Loucy (cell line): ENCODE results near the gene FCGR2B.
"Not testable (repeated sequence)": the region's sequence is repeated elsewhere in the genome, so short reads cannot be mapped to it uniquely, and the experiment has no call there.

Experiments
- H2AFZ ChIP-seq: fragments of 200-600 bp; sonication (generic); 2 replicates; pipeline ENCODE4 v1.6.0; 2016; ENCODE audit warnings: antibody characterized with exemption, mild to moderate bottlenecking, low read length, moderate library complexity
- H3F3A ChIP-seq: fragments of 200-600 bp; 2 replicates; pipeline ENCODE4 v1.6.0; 2016; ENCODE audit warnings: antibody characterized with exemption, low read depth, mild to moderate bottlenecking
- H3K27me3 ChIP-seq: fragments of 200-600 bp; sonication (generic); 2 replicates; pipeline ENCODE4 v1.6.1; 2014; ENCODE audit warnings: low read length, mild to moderate bottlenecking; ENCODE audit not compliant: insufficient read depth, poor library complexity, severe bottlenecking
- H3K36me3 ChIP-seq: fragments of 200-600 bp; sonication (generic); 2 replicates; pipeline ENCODE4 v1.6.1; 2016; ENCODE audit warnings: low read length; ENCODE audit not compliant: insufficient read depth
- H3K4me1 ChIP-seq: fragments of 200-600 bp; sonication (generic); 2 replicates; pipeline ENCODE4 v1.5.1; 2014; ENCODE audit warnings: low read length, mild to moderate bottlenecking; ENCODE audit not compliant: insufficient read depth, poor library complexity, severe bottlenecking
- H3K4me2 ChIP-seq: fragments of 200-600 bp; sonication (generic); 2 replicates; pipeline ENCODE4 v1.6.0; 2014; ENCODE audit warnings: antibody characterized with exemption, low read length, low read depth, mild to moderate bottlenecking; ENCODE audit not compliant: poor library complexity, severe bottlenecking
- H3K4me3 ChIP-seq: fragments of 200-600 bp; sonication (generic); 2 replicates; pipeline ENCODE4 v1.5.1; 2014; ENCODE audit warnings: low read length, mild to moderate bottlenecking, mixed read lengths; ENCODE audit not compliant: poor library complexity, severe bottlenecking
- H3K79me2 ChIP-seq: fragments of 200-600 bp; sonication (generic); 2 replicates; pipeline ENCODE4 v1.6.1; 2014; ENCODE audit warnings: low read length; ENCODE audit not compliant: insufficient read depth
- H3K9ac ChIP-seq: fragments of 200-600 bp; sonication (generic); 2 replicates; pipeline ENCODE4 v1.6.0; 2014; ENCODE audit warnings: mild to moderate bottlenecking, low read depth, low read length, moderate library complexity; ENCODE audit not compliant: poor library complexity, severe bottlenecking
- H3K9me2 ChIP-seq: fragments of 200-600 bp; sonication (generic); replicated peaks from 2 replicates; pipeline ENCODE4 v1.6.1; 2016; ENCODE audit warnings: low read depth, low read length, mixed read lengths
- H3K9me3 ChIP-seq: fragments of 200-600 bp; sonication (generic); 2 replicates; pipeline ENCODE4 v1.6.1; 2014; ENCODE audit warnings: mild to moderate bottlenecking, antibody characterized with exemption, low read length, low read depth; ENCODE audit not compliant: insufficient read depth
- H4K20me1 ChIP-seq: fragments of 200-600 bp; sonication (generic); 2 replicates; pipeline ENCODE4 v1.6.0; 2014; ENCODE audit warnings: antibody characterized with exemption, low read length, mild to moderate bottlenecking; ENCODE audit not compliant: insufficient read depth, poor library complexity, severe bottlenecking

The FCGR2B gene

GRCh38 chr1:161662684-161663339 is at the start of gene FCGR2B:
FCGR2B (plus strand) TSS chr1:161663143; CDS start chr1:161663242, 99 bp downstream.
- not testable (repeated sequence) for H3K9me2 ChIP-seq, H3K79me2 ChIP-seq, H3K27me3 ChIP-seq, H3K4me2 ChIP-seq, H3K9me3 ChIP-seq, H3K4me3 ChIP-seq, H3K4me1 ChIP-seq, H3F3A ChIP-seq, H4K20me1 ChIP-seq, H3K36me3 ChIP-seq, H3K9ac ChIP-seq, H2AFZ ChIP-seq

GRCh38 chr1:161616417-161616816 is 46.5 kb upstream of the FCGR2B start:
- not testable (repeated sequence) for H3K27me3 ChIP-seq, H3K79me2 ChIP-seq, H2AFZ ChIP-seq, H3K9me2 ChIP-seq, H3K4me2 ChIP-seq, H3K9ac ChIP-seq, H3K36me3 ChIP-seq, H3K4me3 ChIP-seq, H3F3A ChIP-seq, H3K9me3 ChIP-seq, H4K20me1 ChIP-seq, H3K4me1 ChIP-seq

GRCh38 chr1:161618517-161618916 is 44.4 kb upstream of the FCGR2B start:
- H3K79me2 ChIP-seq, H3K4me1 ChIP-seq, H3K4me3 ChIP-seq, H3K27me3 ChIP-seq, H2AFZ ChIP-seq, H3K9me2 ChIP-seq, H3K9ac ChIP-seq, H4K20me1 ChIP-seq, H3K9me3 ChIP-seq, H3K4me2 ChIP-seq, H3K36me3 ChIP-seq, H3F3A ChIP-seq: not testable (repeated sequence)

- H3K79me2 ChIP-seq, H3K9ac ChIP-seq, H2AFZ ChIP-seq, H3K4me3 ChIP-seq, H3K4me2 ChIP-seq, H3F3A ChIP-seq, H3K36me3 ChIP-seq, H4K20me1 ChIP-seq, H3K9me3 ChIP-seq, H3K27me3 ChIP-seq, H3K9me2 ChIP-seq: not testable (repeated sequence)
- peaks cover 14% of the 10 kb centered on the region for H3K4me1 ChIP-seq
These were observed 42.5 kb upstream of the FCGR2B start for GRCh38 chr1:161620399-161620798.

GRCh38 chr1:161621181-161622000 is 41.6 kb upstream of the FCGR2B start:
- H3K4me2 ChIP-seq, H3K36me3 ChIP-seq, H3K9me2 ChIP-seq, H3K9ac ChIP-seq, H4K20me1 ChIP-seq, H3K9me3 ChIP-seq, H3F3A ChIP-seq, H3K27me3 ChIP-seq, H3K79me2 ChIP-seq, H2AFZ ChIP-seq: not testable (repeated sequence)
- peak overlapping the region; percentile 1 for H3K4me3 ChIP-seq
- H3K4me1 ChIP-seq = peaks cover 14% of the 10 kb centered on the region

- H3K79me2 ChIP-seq, H3K36me3 ChIP-seq, H2AFZ ChIP-seq, H3K27me3 ChIP-seq, H4K20me1 ChIP-seq, H3K9ac ChIP-seq, H3K9me2 ChIP-seq, H3F3A ChIP-seq, H3K4me2 ChIP-seq, H3K4me3 ChIP-seq, H3K9me3 ChIP-seq: not testable (repeated sequence)
- peaks cover 19% of the 10 kb centered on the region for H3K4me1 ChIP-seq
These were observed 40.9 kb upstream of the FCGR2B start for GRCh38 chr1:161622054-161622453.

GRCh38 chr1:161623401-161624051 is 39.4 kb upstream of the FCGR2B start:
- H3K9me3 ChIP-seq, H2AFZ ChIP-seq, H3K9me2 ChIP-seq, H3K36me3 ChIP-seq, H3K79me2 ChIP-seq, H3K9ac ChIP-seq, H4K20me1 ChIP-seq, H3F3A ChIP-seq, H3K27me3 ChIP-seq: not testable (repeated sequence)
- Histone ChIP-seq H3K4me1 (peaks cover 20% of the 10 kb centered on the region), H3K4me2 (peak overlapping the region; percentile 77), H3K4me3 (peak overlapping the region; percentile 46)
